Nephron progenitor cell (in vitro differentiated cells): Measurements from ENCODE around the gene KCNIP3.

ENCODE experiments used
- DNase-seq: peaks from one replicate; pipeline ENCODE4 v3.0.0; 2021
- H3K27ac Mint-ChIP-seq: 2 replicates; pipeline ENCODE4 v1.8.0; 2021; ENCODE audit warnings: mild to moderate bottlenecking, moderate library complexity, mixed read lengths
- H3K27me3 Mint-ChIP-seq: 2 replicates; pipeline ENCODE4 v1.8.0; 2021; ENCODE audit warnings: mild to moderate bottlenecking, low read depth, mixed read lengths; ENCODE audit not compliant: poor library complexity
- H3K36me3 Mint-ChIP-seq: 2 replicates; pipeline ENCODE4 v1.8.0; 2021; ENCODE audit warnings: low read depth, mixed read lengths
- H3K4me1 Mint-ChIP-seq: 2 replicates; pipeline ENCODE4 v1.8.0; 2021; ENCODE audit warnings: mixed read lengths
- H3K4me3 Mint-ChIP-seq: 2 replicates; pipeline ENCODE4 v1.8.0; 2021; ENCODE audit warnings: mild to moderate bottlenecking, moderate library complexity, mixed read lengths
- H3K9me3 Mint-ChIP-seq: 2 replicates; pipeline ENCODE4 v1.8.0; 2021; ENCODE audit warnings: mild to moderate bottlenecking, moderate library complexity, mixed read lengths
- TF ChIP-seq, protein P1 (sequence below): fragments of 200-600 bp; sonication (generic); IDR thresholded peaks from 2 replicates; pipeline ENCODE4 v1.5.0; 2021; ENCODE audit warnings: antibody characterized with exemption

Gene KCNIP3

DNA sequence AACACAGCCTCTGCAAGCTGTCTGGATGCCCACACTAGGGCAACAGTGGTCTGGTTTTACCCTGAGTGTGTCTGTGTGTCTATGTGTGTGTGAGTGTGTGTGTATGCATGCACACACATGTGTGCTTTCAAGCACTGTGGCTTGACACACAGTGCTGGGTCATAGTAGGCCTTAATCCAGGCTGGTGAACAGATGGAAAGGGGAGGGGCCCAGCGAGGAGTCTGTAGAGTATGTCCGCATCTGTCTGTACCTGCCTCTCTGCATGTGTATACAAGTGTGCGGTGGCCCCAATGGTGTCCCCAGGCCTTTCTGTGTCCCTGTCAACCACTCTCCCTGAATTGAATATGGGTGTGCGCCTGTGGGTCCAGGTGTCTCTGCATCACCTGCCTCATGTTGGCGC, 9.3 kb upstream of the KCNIP3 start:
- TF ChIP-seq, protein P1, sequence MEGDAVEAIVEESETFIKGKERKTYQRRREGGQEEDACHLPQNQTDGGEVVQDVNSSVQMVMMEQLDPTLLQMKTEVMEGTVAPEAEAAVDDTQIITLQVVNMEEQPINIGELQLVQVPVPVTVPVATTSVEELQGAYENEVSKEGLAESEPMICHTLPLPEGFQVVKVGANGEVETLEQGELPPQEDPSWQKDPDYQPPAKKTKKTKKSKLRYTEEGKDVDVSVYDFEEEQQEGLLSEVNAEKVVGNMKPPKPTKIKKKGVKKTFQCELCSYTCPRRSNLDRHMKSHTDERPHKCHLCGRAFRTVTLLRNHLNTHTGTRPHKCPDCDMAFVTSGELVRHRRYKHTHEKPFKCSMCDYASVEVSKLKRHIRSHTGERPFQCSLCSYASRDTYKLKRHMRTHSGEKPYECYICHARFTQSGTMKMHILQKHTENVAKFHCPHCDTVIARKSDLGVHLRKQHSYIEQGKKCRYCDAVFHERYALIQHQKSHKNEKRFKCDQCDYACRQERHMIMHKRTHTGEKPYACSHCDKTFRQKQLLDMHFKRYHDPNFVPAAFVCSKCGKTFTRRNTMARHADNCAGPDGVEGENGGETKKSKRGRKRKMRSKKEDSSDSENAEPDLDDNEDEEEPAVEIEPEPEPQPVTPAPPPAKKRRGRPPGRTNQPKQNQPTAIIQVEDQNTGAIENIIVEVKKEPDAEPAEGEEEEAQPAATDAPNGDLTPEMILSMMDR: no peak
- Mint-ChIP-seq H3K4me1 (no peaks in the 10 kb centered on the region), H3K36me3 (peaks cover 7% of the 10 kb centered on the region), H3K27me3 (peaks cover 7% of the 10 kb centered on the region), H3K4me3 (no peak overlapping the region), H3K27ac (no peak overlapping the region), H3K9me3 (peaks cover 29% of the 10 kb centered on the region)
- DNase-seq: no peak

DNA sequence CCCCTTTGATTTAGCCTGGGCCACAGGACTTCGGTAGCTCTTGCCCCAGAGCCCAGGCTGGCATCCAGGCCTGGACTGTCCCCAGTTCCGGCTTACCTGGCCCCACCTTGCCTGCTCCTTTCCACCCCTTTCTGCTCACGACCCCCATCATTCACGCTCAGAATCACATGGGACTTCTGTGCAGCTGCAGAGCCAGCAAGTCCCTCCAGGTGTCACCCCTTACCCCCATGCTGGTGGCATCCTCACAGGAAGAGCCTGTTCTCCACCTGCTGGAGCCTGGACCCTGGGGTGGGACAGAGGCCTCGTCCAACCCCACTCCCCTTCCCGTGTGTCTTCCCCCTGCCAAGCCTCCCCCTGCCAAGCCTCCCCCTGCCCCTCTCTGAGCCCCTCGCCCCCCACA, 7.9 kb upstream of the KCNIP3 start:
- peaks cover 7% of the 10 kb centered on the region for H3K36me3 Mint-ChIP-seq
- H3K27ac Mint-ChIP-seq: no peak overlapping the region
- no peaks in the 10 kb centered on the region for H3K4me1 Mint-ChIP-seq
- no peak overlapping the region for H3K4me3 Mint-ChIP-seq
- H3K27me3 Mint-ChIP-seq: peaks cover 4% of the 10 kb centered on the region
- H3K9me3 Mint-ChIP-seq: peaks cover 39% of the 10 kb centered on the region
- TF ChIP-seq, protein P1: no peak
- DNase-seq: no peak

DNA sequence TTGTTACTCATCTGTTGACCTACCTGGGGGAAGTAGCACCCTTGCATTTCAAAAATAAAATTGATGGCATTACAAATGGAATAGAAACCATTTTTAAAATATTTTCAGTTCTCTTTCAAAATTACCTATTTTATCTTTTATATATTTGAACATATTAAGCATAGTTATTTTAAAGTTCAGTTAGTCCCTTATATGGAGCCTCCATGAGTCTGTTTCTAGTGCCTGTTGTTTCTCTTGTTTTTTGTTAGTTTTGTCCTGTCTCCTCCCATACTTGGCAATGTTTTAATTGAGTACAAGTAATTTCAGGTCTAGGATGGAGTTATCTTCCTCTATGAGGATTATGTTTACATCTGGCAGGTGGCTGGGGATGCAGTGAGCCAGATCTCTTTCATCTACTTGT, 5.9 kb upstream of the KCNIP3 start:
- TF ChIP-seq, protein P1: no peak
- Mint-ChIP-seq H3K36me3 (peaks cover 7% of the 10 kb centered on the region), H3K4me1 (no peaks in the 10 kb centered on the region), H3K27ac (no peak overlapping the region), H3K9me3 (peaks cover 40% of the 10 kb centered on the region), H3K4me3 (no peak overlapping the region), H3K27me3 (peaks cover 9% of the 10 kb centered on the region)
- no peak for DNase-seq

DNA sequence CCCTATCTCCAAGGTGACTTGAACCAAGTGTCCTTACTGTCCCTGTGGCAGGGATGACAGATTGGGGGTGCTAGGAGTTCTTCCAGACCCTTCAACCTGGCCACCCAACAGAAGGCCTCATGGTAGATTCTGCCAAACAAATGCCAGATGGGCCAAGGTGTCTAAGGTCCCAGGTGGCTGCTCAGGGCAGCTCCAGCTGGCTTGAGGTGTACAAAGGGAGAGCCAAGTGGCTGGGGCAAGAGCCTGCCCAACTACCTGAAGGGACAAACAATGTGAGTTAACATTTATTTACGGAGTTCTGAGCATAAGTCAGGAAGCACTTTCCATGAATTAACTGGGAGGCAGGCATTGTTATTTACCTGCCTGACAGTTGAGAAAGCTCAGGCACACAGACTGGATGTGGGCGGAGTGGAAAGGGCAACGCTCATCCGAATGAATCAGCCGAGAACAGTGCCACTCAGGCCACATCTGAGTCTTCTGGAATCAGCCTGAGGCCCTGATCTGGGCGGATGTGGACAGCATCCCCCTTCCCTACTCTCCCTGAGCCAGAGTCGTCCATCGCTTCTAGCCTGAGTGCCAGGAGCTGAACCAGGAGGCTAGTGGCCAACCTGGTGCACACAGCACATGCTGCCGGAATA, 4.4 kb upstream of the KCNIP3 start:
- Mint-ChIP-seq H3K9me3 (peaks cover 40% of the 10 kb centered on the region), H3K4me1 (peaks cover 10% of the 10 kb centered on the region), H3K27ac (no peak overlapping the region), H3K4me3 (no peak overlapping the region), H3K27me3 (peaks cover 15% of the 10 kb centered on the region), H3K36me3 (peaks cover 7% of the 10 kb centered on the region)
- TF ChIP-seq, protein P1: no peak
- DNase-seq: no peak

DNA sequence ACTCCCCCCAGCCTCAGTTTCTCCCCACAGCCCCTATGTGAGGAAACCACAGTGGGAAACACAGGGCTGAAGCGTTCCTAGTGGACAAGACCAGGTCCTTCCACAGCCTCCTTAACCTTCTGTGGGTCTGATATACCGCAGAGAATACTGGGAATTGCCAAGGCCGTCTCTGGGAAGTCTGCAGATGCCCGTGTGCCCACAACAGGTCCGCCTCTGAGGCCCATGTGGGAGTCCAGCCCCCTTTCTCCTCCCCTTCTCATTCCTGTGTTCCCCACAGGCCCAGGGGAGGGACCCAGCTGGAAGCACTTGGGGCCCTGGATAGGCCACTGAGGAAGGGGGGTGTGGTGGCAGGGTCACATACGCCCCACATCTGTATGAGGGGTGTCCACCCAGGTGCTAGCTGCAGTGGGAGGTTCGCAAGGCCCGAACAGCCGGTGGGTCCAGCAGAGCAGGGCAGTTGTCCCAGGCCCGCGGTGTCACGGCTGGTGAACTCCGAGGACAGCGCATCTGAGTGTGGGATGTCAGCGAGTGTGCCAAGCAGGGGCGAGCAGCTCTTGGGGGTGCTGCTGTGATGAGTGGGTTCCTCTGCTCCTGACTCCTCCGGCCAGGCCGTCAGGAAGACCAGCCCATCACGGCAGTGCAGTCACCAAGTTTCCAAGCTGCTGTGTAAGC, 2.4 kb upstream of the KCNIP3 start:
- DNase-seq: no peak
- peaks cover 40% of the 10 kb centered on the region for H3K9me3 Mint-ChIP-seq
- H3K27ac Mint-ChIP-seq: no peak overlapping the region
- H3K36me3 Mint-ChIP-seq: peaks cover 7% of the 10 kb centered on the region
- TF ChIP-seq, protein P1: no peak
- no peak overlapping the region for H3K4me3 Mint-ChIP-seq
- H3K4me1 Mint-ChIP-seq: peaks cover 26% of the 10 kb centered on the region
- H3K27me3 Mint-ChIP-seq: peaks cover 18% of the 10 kb centered on the region

DNA sequence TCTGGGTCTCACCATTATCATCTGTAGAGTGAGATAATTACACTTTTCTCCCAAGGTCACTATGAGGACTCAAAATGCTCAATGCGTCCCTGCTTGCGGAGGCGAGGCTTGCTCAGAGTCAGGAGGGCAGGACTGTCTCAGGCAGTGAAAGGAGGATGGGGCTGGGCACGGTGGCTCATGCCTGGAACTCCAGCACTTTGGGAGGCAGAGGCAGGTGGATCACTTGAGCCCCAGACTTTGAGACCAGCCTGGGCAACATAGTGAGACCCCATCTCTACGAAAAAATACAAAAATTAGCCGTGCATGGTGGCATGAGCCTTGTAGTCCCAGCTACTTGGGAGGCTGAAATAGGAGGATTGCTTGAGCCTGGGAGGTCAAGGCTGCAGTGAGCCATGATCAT, 1.8 kb upstream of the KCNIP3 start:
- TF ChIP-seq, protein P1: no peak
- no peak for DNase-seq
- Mint-ChIP-seq H3K9me3 (peaks cover 34% of the 10 kb centered on the region), H3K27ac (no peak overlapping the region), H3K4me3 (no peak overlapping the region), H3K4me1 (peaks cover 26% of the 10 kb centered on the region), H3K27me3 (peaks cover 16% of the 10 kb centered on the region), H3K36me3 (peaks cover 3% of the 10 kb centered on the region)
